IMR-90 (cell line): ENCODE results near the gene TMTC2. TPM values are rescaled to one million over a fixed set of nuclear protein-coding genes. Genes with fewer than 3 reads are reported as not detected.

Source experiments
- ATAC-seq: fragments of 200-7000 bp; cut with Tn5 transposase; 2 replicates; pipeline ENCODE4 v1.9.1; 2020; ENCODE audit warnings: low read depth, mild to moderate bottlenecking, moderate library complexity
- BruUV-seq: library from RNA; stranded (reverse); fragments of 400-500 nt; replicated peaks from 2 replicates; lab custom pipeline; 2021; lab: Mats Ljungman, UMichigan
- CTCF ChIA-PET: fragments of 300-600 bp; formaldehyde crosslinking; extraction: SDS; loops from one replicate; lab custom pipeline; 2021; ENCODE audit warnings: antibody characterized with exemption; lab: Yijun Ruan, JAX
- POLR2A ChIA-PET: fragments of 300-600 bp; sonication (Branson Sonifier 250); formaldehyde crosslinking; loops from one replicate; lab custom pipeline; 2022; ENCODE audit warnings: antibody characterized with exemption; ENCODE audit not compliant: unreplicated experiment; lab: Charles Lee
- DNase-seq: peaks from one replicate; pipeline ENCODE4 v3.0.0; 2013
- H2AFZ ChIP-seq: replicated peaks from 2 replicates; pipeline ENCODE3; 2013; ENCODE audit warnings: low read length, mild to moderate bottlenecking; ENCODE audit not compliant: poor library complexity
- H2AK5ac ChIP-seq: 2 replicates; pipeline ENCODE4 v1.6.1; 2013; ENCODE audit warnings: low read depth, low read length, inconsistent platforms
- H2AK9ac ChIP-seq: replicated peaks from 2 replicates; pipeline ENCODE3; 2013; ENCODE audit warnings: mild to moderate bottlenecking, low read depth, low read length, moderate library complexity; ENCODE audit not compliant: poor library complexity
- H2BK120ac ChIP-seq: 2 replicates; pipeline ENCODE4 v1.6.1; 2013; ENCODE audit warnings: low read depth, low read length, inconsistent platforms
- H2BK15ac ChIP-seq: 3 replicates; pipeline ENCODE4 v1.6.1; 2013; ENCODE audit warnings: low read depth, low read length, inconsistent platforms
- H2BK20ac ChIP-seq: 2 replicates; pipeline ENCODE4 v1.6.1; 2013; ENCODE audit warnings: low read depth, mild to moderate bottlenecking, inconsistent platforms, low read length, moderate library complexity
- H2BK5ac ChIP-seq: 2 replicates; pipeline ENCODE4 v1.6.1; 2013; ENCODE audit warnings: mild to moderate bottlenecking, low read depth, low read length, inconsistent platforms; ENCODE audit not compliant: poor library complexity, severe bottlenecking
- H3K14ac ChIP-seq: replicated peaks from 2 replicates; pipeline ENCODE4 v1.6.1; 2013; ENCODE audit warnings: low read depth, low read length, inconsistent platforms
- H3K18ac ChIP-seq: 2 replicates; pipeline ENCODE4 v1.6.1; 2013; ENCODE audit warnings: low read depth, low read length, control low read depth
- H3K23ac ChIP-seq: 2 replicates; pipeline ENCODE4 v1.6.1; 2013; ENCODE audit warnings: low read depth, low read length, inconsistent platforms
- H3K27ac ChIP-seq: 2 replicates; pipeline ENCODE4 v1.5.1; 2013; ENCODE audit warnings: mild to moderate bottlenecking, control low read depth, low read length; ENCODE audit not compliant: insufficient read depth
- H3K27me3 ChIP-seq: 2 replicates; pipeline ENCODE4 v1.6.1; 2013; ENCODE audit warnings: low read length; ENCODE audit not compliant: control insufficient read depth, insufficient read depth
- H3K36me3 ChIP-seq: 2 replicates; pipeline ENCODE4 v1.6.1; 2013; ENCODE audit warnings: low read length, mixed read lengths; ENCODE audit not compliant: control insufficient read depth, insufficient read depth
- H3K4ac ChIP-seq: 2 replicates; pipeline ENCODE4 v1.6.1; 2013; ENCODE audit warnings: low read depth, low read length, inconsistent platforms
- H3K4me1 ChIP-seq: 2 replicates; pipeline ENCODE4 v1.6.1; 2013; ENCODE audit warnings: low read length, mixed read lengths; ENCODE audit not compliant: control insufficient read depth, insufficient read depth
- H3K4me2 ChIP-seq: 2 replicates; pipeline ENCODE4 v1.6.1; 2013; ENCODE audit warnings: low read depth, mild to moderate bottlenecking, control low read depth, low read length, moderate library complexity
- H3K4me3 ChIP-seq: 2 replicates; pipeline ENCODE4 v1.5.1; 2013; ENCODE audit warnings: low read depth, mild to moderate bottlenecking, control low read depth, low read length, moderate library complexity; ENCODE audit not compliant: insufficient read depth
- H3K56ac ChIP-seq: 2 replicates; pipeline ENCODE4 v1.6.1; 2013; ENCODE audit warnings: low read length, inconsistent platforms; ENCODE audit not compliant: insufficient read depth; ENCODE audit errors: extremely low read depth
- H3K79me1 ChIP-seq, 2 experiments: 2 replicates each; pipeline ENCODE4 v1.6.1; 2013; ENCODE audit warnings: low read length in 2 of 2, inconsistent platforms in 1 of 2, low read depth in 1 of 2
- H3K9ac ChIP-seq: 2 replicates; pipeline ENCODE4 v1.6.1; 2013; ENCODE audit warnings: low read depth, low read length, control low read depth
- H3K9me1 ChIP-seq: 2 replicates; pipeline ENCODE4 v1.6.1; 2013; ENCODE audit warnings: low read length, inconsistent platforms; ENCODE audit not compliant: insufficient read depth
- H3K9me3 ChIP-seq: 2 replicates; pipeline ENCODE4 v1.6.1; 2013; ENCODE audit warnings: low read length; ENCODE audit not compliant: control insufficient read depth, insufficient read depth
- H4K20me1 ChIP-seq: 2 replicates; pipeline ENCODE4 v1.6.1; 2013; ENCODE audit warnings: low read length, inconsistent platforms; ENCODE audit not compliant: insufficient read depth
- H4K5ac ChIP-seq: 2 replicates; pipeline ENCODE4 v1.6.1; 2013; ENCODE audit warnings: mild to moderate bottlenecking, low read depth, low read length, control low read depth
- H4K8ac ChIP-seq, 2 experiments: 2 replicates each; pipeline ENCODE4 v1.6.1; 2013; ENCODE audit warnings: low read depth in 2 of 2, low read length in 2 of 2, control low read depth in 1 of 2, inconsistent platforms in 1 of 2
- H4K91ac ChIP-seq: 2 replicates; pipeline ENCODE4 v1.6.1; 2013; ENCODE audit warnings: low read depth, low read length, inconsistent platforms; ENCODE audit not compliant: insufficient read depth
- BHLHE40 ChIP-seq: fragments of 150-350 bp; IDR thresholded peaks from 2 replicates; pipeline ENCODE4 v1.6.1; 2016; ENCODE audit warnings: mild to moderate bottlenecking, low read depth, low read length
- CEBPB ChIP-seq: IDR thresholded peaks from 2 replicates; pipeline ENCODE4 v1.6.1; 2012; ENCODE audit warnings: low read depth, low read length, improper control_type of control experiment
- CHD1 ChIP-seq: IDR thresholded peaks from 2 replicates; pipeline ENCODE4 v1.6.1; 2012; ENCODE audit warnings: low read depth, low read length, improper control_type of control experiment
- CTCF ChIP-seq: conservative IDR thresholded peaks from 2 replicates; pipeline ENCODE4 v1.5.1; 2012; ENCODE audit warnings: mild to moderate bottlenecking, low read depth, low read length, improper control_type of control experiment
- FOS ChIP-seq: fragments of 150-350 bp; IDR thresholded peaks from 2 replicates; pipeline ENCODE4 v1.6.1; 2016; ENCODE audit warnings: low read depth, low read length
- MAFK ChIP-seq: IDR thresholded peaks from 2 replicates; pipeline ENCODE4 v1.6.1; 2012; ENCODE audit warnings: low read depth, low read length, improper control_type of control experiment
- MAZ ChIP-seq: IDR thresholded peaks from 2 replicates; pipeline ENCODE4 v1.6.1; 2012; ENCODE audit warnings: low read depth, mild to moderate bottlenecking, low read length, improper control_type of control experiment, moderate library complexity, borderline replicate concordance
- MXI1 ChIP-seq: IDR thresholded peaks from 2 replicates; pipeline ENCODE4 v1.6.1; 2012; ENCODE audit warnings: low read depth, mild to moderate bottlenecking, low read length, moderate library complexity, borderline replicate concordance
- NFE2L2 ChIP-seq: fragments of 150-350 bp; IDR thresholded peaks from 2 replicates; pipeline ENCODE4 v1.6.1; 2016; ENCODE audit warnings: low read depth, mild to moderate bottlenecking, low read length
- POLR2A ChIP-seq: IDR thresholded peaks from 2 replicates; pipeline ENCODE4 v1.6.1; 2012; ENCODE audit warnings: mild to moderate bottlenecking, low read depth, low read length
- RCOR1 ChIP-seq: IDR thresholded peaks from 2 replicates; pipeline ENCODE4 v1.6.1; 2012; ENCODE audit warnings: mild to moderate bottlenecking, low read length, improper control_type of control experiment; ENCODE audit not compliant: insufficient replicate concordance
- RFX5 ChIP-seq: IDR thresholded peaks from 2 replicates; pipeline ENCODE4 v1.8.0; 2012; ENCODE audit warnings: low read depth, mild to moderate bottlenecking, low read length, moderate library complexity
- SMC3 ChIP-seq: fragments of 150-350 bp; IDR thresholded peaks from 2 replicates; pipeline ENCODE4 v1.6.1; 2016; ENCODE audit warnings: low read depth, mild to moderate bottlenecking, antibody characterized with exemption, low read length, moderate library complexity
- WGBS, 2 experiments: methylation state at CpG; one replicate each; pipeline versions ENCODE4 v1.1.5 to v1.1.7; 2013; ENCODE audit warnings: missing lambda C conversion rate in 2 of 2; ENCODE audit not compliant: insufficient read length in 1 of 2; ENCODE audit errors: extremely low coverage in 2 of 2; 5-methylcytosine and 5-hydroxymethylcytosine counted together
- dilution Hi-C: fragments of 300-500 bp; cut with HindIII; formaldehyde crosslinking; loops from one replicate; pipeline ENCODE4 v1.14.3; 2018; ENCODE audit warnings: low sequenced_read_pairs; ENCODE audit not compliant: unreplicated experiment
- in situ Hi-C: fragments of 300-500 bp; cut with MboI; formaldehyde crosslinking; loops from 3 replicates; pipeline ENCODE4 v1.14.3; 2019; ENCODE audit warnings: low sequenced_read_pairs, inconsistent platforms, mixed read lengths
- intact Hi-C: fragments of 100-400 bp; cut with micrococcal nuclease; formaldehyde crosslinking; loops from 2 replicates; pipeline ENCODE4 v1.10.0; 2022
- polyA plus RNA-seq, 3 experiments: library from polyadenylated mRNA; depleted of rRNA; stranded (reverse); fragments of >200 nt; gene quantifications; 2 replicates each; pipeline ENCODE4 v1.2.3, GENCODE V29; 2012; ENCODE audit warnings: low replicate concordance in 1 of 3
- total RNA-seq: library from RNA; depleted of rRNA; stranded (reverse); fragments of >200 nt; gene quantifications from 2 replicates; pipeline ENCODE4 v1.2.3, GENCODE V29; 2012
- TF ChIP-seq, protein P1 (sequence below): fragments of 150-350 bp; IDR thresholded peaks from 2 replicates; pipeline ENCODE4 v1.6.1; 2016; ENCODE audit warnings: low read depth, mild to moderate bottlenecking, low read length, moderate library complexity, borderline replicate concordance
- TF ChIP-seq, protein P2 (sequence below): fragments of 150-350 bp; IDR thresholded peaks from 2 replicates; pipeline ENCODE4 v1.6.1; 2017; ENCODE audit warnings: mild to moderate bottlenecking, antibody characterized with exemption, low read length, low read depth

Gene TMTC2
- total and polyA plus RNA-seq, 2 of the 4 experiments (the other 2 are of a cell fraction), result 0.56 to 1.4 TPM

- Histone ChIP-seq H3K9me3 (peaks cover 4% of the 10 kb centered on the region; the same call in 1 of the 2 replicates), H3K9me1 (no peaks in the 10 kb centered on the region), H3K4me3 (no peak overlapping the region), H3K56ac (no peak overlapping the region), H3K23ac (no peak overlapping the region), H4K20me1 (no peaks in the 10 kb centered on the region), H2AK5ac (no peak overlapping the region), H3K18ac (no peak overlapping the region), H2AFZ (no peak overlapping the region), H4K5ac (no peak overlapping the region), H3K14ac (no peak overlapping the region), H3K36me3 (no peaks in the 10 kb centered on the region), H3K27ac (no peak overlapping the region), H2AK9ac (no peak overlapping the region), H3K9ac (no peak overlapping the region), H4K8ac (no peak overlapping the region), H2BK20ac (no peak overlapping the region), H3K4ac (no peak overlapping the region), H2BK120ac (no peak overlapping the region), H3K4me1 (no peaks in the 10 kb centered on the region), H4K91ac (no peak overlapping the region), H2BK15ac (no peak overlapping the region), H3K27me3 (no peaks in the 10 kb centered on the region), H2BK5ac (no peak overlapping the region), H3K4me2 (no peak overlapping the region), H3K79me1 (no peaks in the 10 kb centered on the region)
- DNase-seq (no peak), ATAC-seq (no peak)
- BruUV-seq, result no TSS peak
- TF ChIP-seq SMC3 (no peak), MXI1 (no peak), FOS (no peak), CEBPB (no peak), CTCF (no peak), RFX5 (no peak), RCOR1 (no peak), CHD1 (no peak), BHLHE40 (no peak), MAFK (no peak), MAZ (no peak), NFE2L2 (no peak), POLR2A (no peak)
- TF ChIP-seq, protein P1, sequence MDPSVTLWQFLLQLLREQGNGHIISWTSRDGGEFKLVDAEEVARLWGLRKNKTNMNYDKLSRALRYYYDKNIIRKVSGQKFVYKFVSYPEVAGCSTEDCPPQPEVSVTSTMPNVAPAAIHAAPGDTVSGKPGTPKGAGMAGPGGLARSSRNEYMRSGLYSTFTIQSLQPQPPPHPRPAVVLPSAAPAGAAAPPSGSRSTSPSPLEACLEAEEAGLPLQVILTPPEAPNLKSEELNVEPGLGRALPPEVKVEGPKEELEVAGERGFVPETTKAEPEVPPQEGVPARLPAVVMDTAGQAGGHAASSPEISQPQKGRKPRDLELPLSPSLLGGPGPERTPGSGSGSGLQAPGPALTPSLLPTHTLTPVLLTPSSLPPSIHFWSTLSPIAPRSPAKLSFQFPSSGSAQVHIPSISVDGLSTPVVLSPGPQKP, result no peak
- TF ChIP-seq, protein P2, sequence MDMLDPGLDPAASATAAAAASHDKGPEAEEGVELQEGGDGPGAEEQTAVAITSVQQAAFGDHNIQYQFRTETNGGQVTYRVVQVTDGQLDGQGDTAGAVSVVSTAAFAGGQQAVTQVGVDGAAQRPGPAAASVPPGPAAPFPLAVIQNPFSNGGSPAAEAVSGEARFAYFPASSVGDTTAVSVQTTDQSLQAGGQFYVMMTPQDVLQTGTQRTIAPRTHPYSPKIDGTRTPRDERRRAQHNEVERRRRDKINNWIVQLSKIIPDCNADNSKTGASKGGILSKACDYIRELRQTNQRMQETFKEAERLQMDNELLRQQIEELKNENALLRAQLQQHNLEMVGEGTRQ, result no peak
- ChIA-PET POLR2A (no interaction called here), CTCF (no interaction called here)
- in situ Hi-C loops, result loop anchor here (25.0 kb wide), 1 partner anchor 1502 kb away; no protein-coding TSS in a partner anchor
- dilution Hi-C loops, result no loop called here
- intact Hi-C loops, result no loop called here
- WGBS, 2 experiments, result 40% methylated on average over 1 of the region's 4 CpGs; no CpG with 5 or more reads in 1 of the 2 experiments
Measured at GRCh38 chr12:83010169-83010804, 323.6 kb downstream of the TMTC2 start.
